Measurements from ENCODE around the gene KCNMA1. TPM values are rescaled to one million over a fixed set of nuclear protein-coding genes. Genes with fewer than 3 reads are reported as not detected.

The KCNMA1 gene
- total and polyA plus RNA-seq, 8 donors, result 2.8 to 21.1 (median 4.3) TPM

DNA sequence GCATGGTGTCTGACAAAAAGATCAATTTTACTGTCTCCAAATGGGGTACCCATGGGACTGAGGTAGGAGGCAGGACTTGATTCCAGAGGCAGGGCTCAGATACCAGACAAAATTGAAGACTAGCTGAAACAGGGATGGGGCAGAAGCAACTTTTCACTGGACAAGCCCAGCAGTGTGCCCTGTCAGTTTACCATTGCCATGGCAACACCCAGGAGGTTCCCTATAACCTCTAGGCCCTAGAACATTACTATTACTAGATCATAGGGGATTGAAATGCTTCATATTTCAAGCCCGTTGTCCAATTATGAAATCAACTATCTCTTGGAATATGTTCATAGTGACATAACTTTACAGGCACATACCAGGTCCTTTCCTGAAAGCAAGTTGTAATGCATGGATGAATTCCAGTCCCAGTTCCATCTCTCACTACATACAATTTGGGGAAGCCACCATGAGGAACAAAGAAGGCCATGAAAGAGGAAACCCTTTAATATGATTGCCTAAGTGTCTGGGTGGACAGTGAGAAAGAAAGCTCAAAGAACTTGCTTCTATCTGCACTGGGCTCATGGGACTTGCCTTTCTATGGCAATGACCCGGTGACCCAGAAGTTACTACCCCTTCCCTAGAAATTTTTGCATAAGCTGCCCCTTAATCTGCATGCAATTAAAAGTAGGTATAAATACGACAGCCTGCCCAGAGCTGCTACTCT is 557.9 kb downstream of the KCNMA1 start:
- DNase-seq (no peak), ATAC-seq (peak; percentile 28)
- intact Hi-C loops (cut with DNase I), result no loop called here
- H3K27ac ChIP-seq, result no peak overlapping the region
- no peaks in the 10 kb centered on the region for H3K27me3 ChIP-seq
- peaks cover 0 to 7% of the 10 kb centered on the region in 2 donors for H3K4me1 ChIP-seq
- no peak for TF ChIP-seq CTCF (IDR thresholded peaks at IDR 0.05)
- no peaks in the 10 kb centered on the region for H3K9me3 ChIP-seq
- H3K4me3 ChIP-seq, result no peak overlapping the region
- no peaks in the 10 kb centered on the region for H3K36me3 ChIP-seq

- no peak overlapping the region for H3K4me3 ChIP-seq
- intact Hi-C loops (cut with DNase I), result no loop called here
- no peaks in the 10 kb centered on the region for H3K9me3 ChIP-seq
- H3K36me3 ChIP-seq, result no peaks in the 10 kb centered on the region
- DNase-seq, result no peak
- no peak for TF ChIP-seq CTCF (IDR thresholded peaks at IDR 0.05)
- no peaks in the 10 kb centered on the region for H3K27me3 ChIP-seq
- ATAC-seq, result no peak
- H3K27ac ChIP-seq, result no peak overlapping the region
- peaks cover 5 to 10% of the 10 kb centered on the region in 2 donors for H3K4me1 ChIP-seq
Observed at GRCh38 chr10:77077316-77077945, 560.2 kb downstream of the KCNMA1 start.

DNA sequence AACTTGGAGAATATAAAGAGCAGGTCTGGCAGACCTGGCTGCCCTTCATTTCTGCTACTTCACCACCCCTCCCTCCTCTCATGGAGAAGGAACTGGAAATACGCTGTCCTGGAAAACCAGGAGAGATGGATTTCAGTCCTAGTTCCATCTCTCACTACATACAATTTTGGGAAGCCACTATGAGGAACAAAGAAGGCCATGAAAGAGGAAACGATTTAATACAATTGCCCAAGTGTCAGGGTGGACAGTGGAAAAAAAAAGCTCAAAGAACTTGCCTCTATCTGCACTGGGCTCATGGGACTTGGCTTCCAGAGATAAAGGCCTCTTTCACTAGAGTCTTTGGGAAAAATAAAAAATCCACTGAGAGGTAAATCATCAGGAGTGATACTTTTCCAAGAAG is 561.7 kb downstream of the KCNMA1 start:
- TF ChIP-seq CTCF (IDR thresholded peaks at IDR 0.05), result no peak

GRCh38 chr10:77074104-77074624 is 563.4 kb downstream of the KCNMA1 start:
- no peak overlapping the region for H3K4me3 ChIP-seq
- TF ChIP-seq CTCF (IDR thresholded peaks at IDR 0.05), result no peak
- peaks cover 4 to 5% of the 10 kb centered on the region in 2 donors for H3K4me1 ChIP-seq
- intact Hi-C loops (cut with DNase I), result no loop called here
- H3K27ac ChIP-seq, result no peak overlapping the region
- DNase-seq (no peak), ATAC-seq (peak; percentile 52)
- H3K9me3 ChIP-seq, result no peaks in the 10 kb centered on the region
- no peaks in the 10 kb centered on the region for H3K27me3 ChIP-seq
- no peaks in the 10 kb centered on the region for H3K36me3 ChIP-seq

More for the DNA sequence above, 561.7 kb downstream of the KCNMA1 start:
- intact Hi-C loops (cut with DNase I), result no loop called here
- no peaks in the 10 kb centered on the region for H3K36me3 ChIP-seq
- H3K27me3 ChIP-seq, result no peaks in the 10 kb centered on the region
- no peak for DNase-seq
- H3K4me3 ChIP-seq, result no peak overlapping the region
- H3K4me1 ChIP-seq, result peaks cover 5 to 7% of the 10 kb centered on the region in 2 donors
- no peaks in the 10 kb centered on the region for H3K9me3 ChIP-seq
- no peak overlapping the region for H3K27ac ChIP-seq
- no peak for ATAC-seq

GRCh38 chr10:77073663-77073960 is 564.0 kb downstream of the KCNMA1 start:
- intact Hi-C loops (cut with DNase I), result no loop called here
- H3K36me3 ChIP-seq, result no peaks in the 10 kb centered on the region

More at GRCh38 chr10:77073663-77073960, 564.0 kb downstream of the KCNMA1 start:
- Histone ChIP-seq H3K9me3 (no peaks in the 10 kb centered on the region), H3K27ac (no peak overlapping the region), H3K4me1 (peaks cover 4 to 5% of the 10 kb centered on the region in 2 donors), H3K4me3 (no peak overlapping the region), H3K27me3 (no peaks in the 10 kb centered on the region)
- DNase-seq, result no peak
- no peak for TF ChIP-seq CTCF (IDR thresholded peaks at IDR 0.05)
- ATAC-seq, result no peak

Data from left lung (tissue), 10 donors.